Head of caudate nucleus (tissue), 42 donors: ENCODE results near the gene WRAP53.
"Not testable (repeated sequence)": the region's sequence is repeated elsewhere in the genome, so short reads cannot be mapped to it uniquely, and the experiment has no call there.

Source experiments
- DNase-seq, 42 donors: peaks; one replicate each; pipeline versions ENCODE4 v3.0.0 to v3.0.0-alpha.2; 2020 to 2021; ENCODE audit warnings: mixed read lengths in 7 of 42
- intact Hi-C: fragments of 100-400 bp; cut with DNase I; formaldehyde crosslinking; loops from one replicate; pipeline ENCODE4 v1.15.0; 2022

The WRAP53 gene

GRCh38 chr17:7687908-7688807 lies at the start of gene WRAP53:
WRAP53 (plus strand) TSS chr17:7688477; CDS start chr17:7688649, 172 bp downstream.
- intact Hi-C loops = loop anchor here (5.0 to 10.0 kb wide), 2 partner anchors 61 to 103 kb away; partner anchors contain the start of genes MPDU1 and SAT2
- peak; percentile 95 to 99 (median 98) for DNase-seq

- DNase-seq = no peak
- intact Hi-C loops = no loop called here
Observed at GRCh38 chr17:7640783-7641182, 47.5 kb upstream of the WRAP53 start.

GRCh38 chr17:7641635-7642034 lies 46.6 kb upstream of the WRAP53 start:
- intact Hi-C loops, DNase-seq: not testable (repeated sequence)

- DNase-seq = no peak
- intact Hi-C loops = no loop called here
Observed at GRCh38 chr17:7644775-7645174, 43.5 kb upstream of the WRAP53 start.

GRCh38 chr17:7646457-7646856 lies 41.8 kb upstream of the WRAP53 start:
- intact Hi-C loops = no loop called here
- no peak for DNase-seq

GRCh38 chr17:7647018-7647417 lies 41.3 kb upstream of the WRAP53 start:
- DNase-seq = no peak
- intact Hi-C loops = no loop called here

- peak; percentile 38 to 87 (median 71) for DNase-seq
- intact Hi-C loops = no loop called here
Observed at GRCh38 chr17:7650509-7651096, 37.7 kb upstream of the WRAP53 start, which contains the start of gene ATP1B2. ATP1B2 (plus strand) TSS chr17:7650926; CDS start chr17:7651519, 593 bp downstream.

- intact Hi-C loops = no loop called here
Observed at GRCh38 chr17:7651097-7651664, 37.1 kb upstream of the WRAP53 start.

GRCh38 chr17:7651665-7652387 lies 36.5 kb upstream of the WRAP53 start:
- DNase-seq = peak in 18 of 42 donors; percentile 7 to 62 (median 40)
- intact Hi-C loops = no loop called here

More at GRCh38 chr17:7651097-7651664, 37.1 kb upstream of the WRAP53 start:
- DNase-seq = no peak

GRCh38 chr17:7652388-7653356 lies 35.6 kb upstream of the WRAP53 start:
- intact Hi-C loops = no loop called here
- DNase-seq = peak in 1 of 42 donors; percentile 21

GRCh38 chr17:7654832-7655540 lies 33.3 kb upstream of the WRAP53 start:
- DNase-seq = peak in 21 of 42 donors; percentile 10 to 73 (median 39)
- intact Hi-C loops = no loop called here

- DNase-seq = peak in 2 of 42 donors; percentile 14 to 17
- intact Hi-C loops = no loop called here
Observed at GRCh38 chr17:7655541-7655840, 32.8 kb upstream of the WRAP53 start.

- intact Hi-C loops = no loop called here
- DNase-seq = peak in 41 of 42 donors; percentile 12 to 85 (median 58)
Observed at GRCh38 chr17:7656958-7657609, 31.2 kb upstream of the WRAP53 start.

GRCh38 chr17:7667656-7668406 lies 20.4 kb upstream of the WRAP53 start:
- intact Hi-C loops = no loop called here
- peak in 37 of 42 donors; percentile 17 to 85 (median 59) for DNase-seq

GRCh38 chr17:7668482-7668881 lies 19.8 kb upstream of the WRAP53 start:
- intact Hi-C loops = no loop called here
- DNase-seq = no peak

- DNase-seq = no peak
- intact Hi-C loops = no loop called here
Observed at GRCh38 chr17:7673239-7673638, 15.0 kb upstream of the WRAP53 start.
